Cardiac atrium fibroblast (primary cell): Measurements from ENCODE around the gene DUSP6. TPM values are rescaled to one million over a fixed set of nuclear protein-coding genes. Genes with fewer than 3 reads are reported as not detected.

Source experiments
- total RNA-seq: library from RNA; depleted of rRNA; stranded (reverse); fragments of >200 nt; gene quantifications from 2 replicates; pipeline ENCODE4 v1.2.3, GENCODE V29; 2015

DUSP6 gene, protein sequence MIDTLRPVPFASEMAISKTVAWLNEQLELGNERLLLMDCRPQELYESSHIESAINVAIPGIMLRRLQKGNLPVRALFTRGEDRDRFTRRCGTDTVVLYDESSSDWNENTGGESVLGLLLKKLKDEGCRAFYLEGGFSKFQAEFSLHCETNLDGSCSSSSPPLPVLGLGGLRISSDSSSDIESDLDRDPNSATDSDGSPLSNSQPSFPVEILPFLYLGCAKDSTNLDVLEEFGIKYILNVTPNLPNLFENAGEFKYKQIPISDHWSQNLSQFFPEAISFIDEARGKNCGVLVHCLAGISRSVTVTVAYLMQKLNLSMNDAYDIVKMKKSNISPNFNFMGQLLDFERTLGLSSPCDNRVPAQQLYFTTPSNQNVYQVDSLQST
- total RNA-seq: 80.2 and 149 TPM in 2 replicates

DNA sequence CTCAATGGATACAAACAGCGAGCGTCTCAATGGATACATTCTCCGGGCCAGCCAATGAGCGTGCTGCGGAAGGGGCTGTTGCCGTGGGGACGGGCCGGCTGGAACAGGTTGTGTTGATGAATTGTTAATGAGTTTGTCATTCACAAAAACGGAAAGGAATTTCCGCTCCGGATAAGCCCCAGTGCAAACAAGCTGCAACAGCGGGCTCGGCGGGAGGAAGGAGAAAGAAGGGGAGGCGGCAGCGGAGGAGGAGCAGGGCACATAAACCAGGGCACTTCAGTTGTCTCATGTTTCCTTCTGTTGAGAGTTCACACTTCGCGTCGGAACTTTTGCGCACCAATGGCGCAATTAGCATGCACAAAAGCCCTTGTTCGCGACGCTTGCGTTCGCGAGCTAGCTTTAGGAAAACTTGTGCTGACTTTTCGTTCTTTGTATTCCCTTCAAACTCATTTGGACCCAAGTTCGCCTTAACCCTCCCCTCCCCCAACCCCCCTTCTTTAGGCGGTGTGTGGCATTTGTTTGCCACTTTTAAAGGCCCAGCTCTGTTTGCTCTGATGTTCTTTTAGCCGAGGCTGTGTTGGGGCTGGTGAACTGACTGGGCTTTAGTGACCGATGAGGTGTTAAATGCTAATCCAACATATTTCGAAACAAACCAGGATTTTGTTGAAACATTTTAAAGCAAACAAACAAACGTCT, at the start of gene DUSP6:
Gene DUSP6 (minus strand): TSS at position 10 of the 696 bp plus-strand sequence. CDS start 462 bp downstream, outside the sequence.

Other genes starting within 250 kb of the DUSP6 start
- gene GALNT4, start 172.3 kb upstream of the DUSP6 start, total RNA-seq: 6.9 and 7.1 TPM in 2 replicates
- gene POC1B, start 173.5 kb upstream of the DUSP6 start, total RNA-seq: 9.6 and 15.0 TPM in 2 replicates